Hepatocyte (in vitro differentiated cells): ENCODE results near the gene OMA1.
"Not testable (repeated sequence)": the region's sequence is repeated elsewhere in the genome, so short reads cannot be mapped to it uniquely, and the experiment has no call there.

Source experiments
- EZH2 ChIP-seq: fragments of 200-600 bp; sonication (generic); IDR thresholded peaks from 2 replicates; pipeline ENCODE4 v1.6.1; 2016; ENCODE audit warnings: antibody characterized with exemption, mild to moderate bottlenecking, borderline replicate concordance
- EZH2phosphoT487 ChIP-seq: fragments of 200-600 bp; sonication (generic); IDR thresholded peaks from one replicate; pipeline ENCODE4 v1.6.1; 2018; ENCODE audit warnings: antibody characterized with exemption, mild to moderate bottlenecking, low read depth, moderate library complexity; ENCODE audit not compliant: unreplicated experiment, severe bottlenecking
- TF ChIP-seq, protein P1 (sequence below): fragments of 200-600 bp; sonication (generic); IDR thresholded peaks from 2 replicates; pipeline ENCODE4 v1.5.1; 2016; ENCODE audit warnings: antibody characterized with exemption, mild to moderate bottlenecking; ENCODE audit not compliant: poor library complexity

DNA sequence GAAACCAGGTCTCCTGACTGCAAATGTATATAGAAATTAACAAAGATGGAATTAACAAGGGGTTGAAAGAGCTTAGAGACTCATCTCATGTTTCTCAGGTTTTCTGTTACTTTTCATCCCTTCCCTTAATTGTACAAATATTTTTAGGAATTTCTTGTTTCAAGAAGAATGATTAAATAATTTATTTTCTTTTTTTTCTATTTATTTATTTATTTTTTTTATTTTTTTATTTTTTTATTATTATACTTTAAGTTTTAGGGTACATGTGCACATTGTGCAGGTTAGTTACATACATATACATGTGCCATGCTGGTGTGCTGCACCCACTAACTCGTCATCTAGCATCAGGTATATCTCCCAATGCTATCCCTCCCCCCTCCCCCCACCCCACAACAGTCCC is 35.6 kb upstream of the OMA1 start:
- TF ChIP-seq, protein P1, sequence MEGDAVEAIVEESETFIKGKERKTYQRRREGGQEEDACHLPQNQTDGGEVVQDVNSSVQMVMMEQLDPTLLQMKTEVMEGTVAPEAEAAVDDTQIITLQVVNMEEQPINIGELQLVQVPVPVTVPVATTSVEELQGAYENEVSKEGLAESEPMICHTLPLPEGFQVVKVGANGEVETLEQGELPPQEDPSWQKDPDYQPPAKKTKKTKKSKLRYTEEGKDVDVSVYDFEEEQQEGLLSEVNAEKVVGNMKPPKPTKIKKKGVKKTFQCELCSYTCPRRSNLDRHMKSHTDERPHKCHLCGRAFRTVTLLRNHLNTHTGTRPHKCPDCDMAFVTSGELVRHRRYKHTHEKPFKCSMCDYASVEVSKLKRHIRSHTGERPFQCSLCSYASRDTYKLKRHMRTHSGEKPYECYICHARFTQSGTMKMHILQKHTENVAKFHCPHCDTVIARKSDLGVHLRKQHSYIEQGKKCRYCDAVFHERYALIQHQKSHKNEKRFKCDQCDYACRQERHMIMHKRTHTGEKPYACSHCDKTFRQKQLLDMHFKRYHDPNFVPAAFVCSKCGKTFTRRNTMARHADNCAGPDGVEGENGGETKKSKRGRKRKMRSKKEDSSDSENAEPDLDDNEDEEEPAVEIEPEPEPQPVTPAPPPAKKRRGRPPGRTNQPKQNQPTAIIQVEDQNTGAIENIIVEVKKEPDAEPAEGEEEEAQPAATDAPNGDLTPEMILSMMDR = not testable (repeated sequence)
- not testable (repeated sequence) for TF ChIP-seq EZH2, EZH2phosphoT487
